Measurements from ENCODE around the gene PSME4. TPM values are rescaled to one million over a fixed set of nuclear protein-coding genes. Genes with fewer than 3 reads are reported as not detected.

Gene PSME4
- total RNA-seq, 2 donors from 2014 or later = 37.0 to 65.7 TPM

DNA sequence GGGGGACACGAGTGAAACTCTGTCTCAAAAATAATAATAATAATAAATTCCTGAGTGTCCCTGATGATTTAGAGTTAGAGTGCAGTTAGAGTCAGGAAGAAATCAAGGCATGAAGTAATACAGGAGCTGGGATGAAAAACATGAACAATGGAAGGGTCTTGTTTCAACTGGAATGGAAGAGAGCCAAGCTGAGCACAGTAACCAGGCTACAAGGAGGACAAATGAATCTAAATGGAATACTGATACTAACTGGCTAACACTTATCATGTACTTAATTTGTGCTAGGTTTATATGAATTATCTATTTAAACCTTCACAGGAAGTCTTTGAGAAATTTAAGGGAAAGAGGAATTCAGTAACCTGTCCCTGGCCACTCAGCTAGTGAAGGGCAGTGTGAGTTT lies 38.8 kb upstream of the PSME4 start:
- WGBS = 50% methylated on average over 1 of the region's 1 CpG
- Histone ChIP-seq H3K27ac (no peak overlapping the region), H3K36me3 (no peaks in the 10 kb centered on the region), H3K9me3 (no peaks in the 10 kb centered on the region), H3K4me1 (replicated peaks) (no peaks in the 10 kb centered on the region), H3K27me3 (replicated peaks; ENCODE audit: insufficient read depth) (no peaks in the 10 kb centered on the region), H3K4me3 (no peak overlapping the region)
- intact Hi-C loops (cut with DNase I) = no loop called here
- DNase-seq (ENCODE audit: low spot score) = no peak
- TF ChIP-seq, protein P1, sequence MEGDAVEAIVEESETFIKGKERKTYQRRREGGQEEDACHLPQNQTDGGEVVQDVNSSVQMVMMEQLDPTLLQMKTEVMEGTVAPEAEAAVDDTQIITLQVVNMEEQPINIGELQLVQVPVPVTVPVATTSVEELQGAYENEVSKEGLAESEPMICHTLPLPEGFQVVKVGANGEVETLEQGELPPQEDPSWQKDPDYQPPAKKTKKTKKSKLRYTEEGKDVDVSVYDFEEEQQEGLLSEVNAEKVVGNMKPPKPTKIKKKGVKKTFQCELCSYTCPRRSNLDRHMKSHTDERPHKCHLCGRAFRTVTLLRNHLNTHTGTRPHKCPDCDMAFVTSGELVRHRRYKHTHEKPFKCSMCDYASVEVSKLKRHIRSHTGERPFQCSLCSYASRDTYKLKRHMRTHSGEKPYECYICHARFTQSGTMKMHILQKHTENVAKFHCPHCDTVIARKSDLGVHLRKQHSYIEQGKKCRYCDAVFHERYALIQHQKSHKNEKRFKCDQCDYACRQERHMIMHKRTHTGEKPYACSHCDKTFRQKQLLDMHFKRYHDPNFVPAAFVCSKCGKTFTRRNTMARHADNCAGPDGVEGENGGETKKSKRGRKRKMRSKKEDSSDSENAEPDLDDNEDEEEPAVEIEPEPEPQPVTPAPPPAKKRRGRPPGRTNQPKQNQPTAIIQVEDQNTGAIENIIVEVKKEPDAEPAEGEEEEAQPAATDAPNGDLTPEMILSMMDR (IDR thresholded peaks at IDR 0.05) = no peak
- no peak for TF ChIP-seq POLR2A (IDR thresholded peaks at IDR 0.05)
- no peak for TF ChIP-seq POLR2AphosphoS5 (IDR thresholded peaks at IDR 0.05)

DNA sequence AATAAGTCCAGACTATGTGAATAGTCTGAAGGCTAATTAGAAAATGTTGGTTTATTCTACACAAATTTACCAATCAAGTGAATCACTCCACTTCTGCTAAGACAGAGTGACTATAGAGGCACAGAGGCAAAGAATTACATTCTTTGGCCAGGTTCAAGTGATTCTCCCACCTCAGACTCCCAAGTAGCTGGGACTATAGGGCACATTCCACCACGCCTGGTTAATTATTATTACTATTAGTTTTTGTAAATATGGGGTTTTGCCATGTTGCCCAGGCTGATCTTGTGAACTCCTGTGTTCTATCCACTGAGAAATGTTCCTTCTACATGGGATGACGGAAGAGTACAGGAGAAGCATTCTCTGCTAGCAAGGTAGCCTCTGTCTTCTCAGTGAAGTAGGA lies 37.6 kb upstream of the PSME4 start:
- 93% methylated on average over 2 of the region's 2 CpGs for WGBS
- Histone ChIP-seq H3K27me3 (replicated peaks; ENCODE audit: insufficient read depth) (no peaks in the 10 kb centered on the region), H3K27ac (no peak overlapping the region), H3K9me3 (no peaks in the 10 kb centered on the region), H3K4me1 (replicated peaks) (no peaks in the 10 kb centered on the region), H3K4me3 (no peak overlapping the region), H3K36me3 (no peaks in the 10 kb centered on the region)
- intact Hi-C loops (cut with DNase I) = no loop called here
- no peak for DNase-seq (ENCODE audit: low spot score)
- TF ChIP-seq POLR2AphosphoS5 (IDR thresholded peaks at IDR 0.05) (no peak), POLR2A (IDR thresholded peaks at IDR 0.05) (no peak)
- TF ChIP-seq, protein P1 (IDR thresholded peaks at IDR 0.05) = no peak

DNA sequence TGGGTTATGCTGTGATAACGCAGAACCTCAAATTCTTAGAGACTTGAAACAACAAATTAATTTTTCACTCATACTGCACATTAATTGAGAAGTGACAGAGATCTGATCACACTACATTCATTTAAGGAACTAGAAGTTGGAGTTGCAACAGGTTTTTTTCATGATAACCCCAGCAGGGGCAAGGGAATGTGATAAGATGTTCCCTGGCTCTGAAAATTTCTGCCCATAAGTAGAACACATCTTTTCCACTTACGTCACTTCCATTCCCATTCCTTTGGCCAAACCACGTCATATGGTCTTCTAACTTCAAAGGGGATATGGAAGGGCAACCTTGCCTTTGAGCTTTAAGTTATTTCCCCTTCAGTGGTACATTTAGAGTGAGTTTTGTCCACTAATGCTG lies 29.7 kb upstream of the PSME4 start:
- intact Hi-C loops (cut with DNase I) = no loop called here
- DNase-seq (ENCODE audit: low spot score) = no peak
- 91% methylated on average over 3 of the region's 3 CpGs for WGBS

DNA sequence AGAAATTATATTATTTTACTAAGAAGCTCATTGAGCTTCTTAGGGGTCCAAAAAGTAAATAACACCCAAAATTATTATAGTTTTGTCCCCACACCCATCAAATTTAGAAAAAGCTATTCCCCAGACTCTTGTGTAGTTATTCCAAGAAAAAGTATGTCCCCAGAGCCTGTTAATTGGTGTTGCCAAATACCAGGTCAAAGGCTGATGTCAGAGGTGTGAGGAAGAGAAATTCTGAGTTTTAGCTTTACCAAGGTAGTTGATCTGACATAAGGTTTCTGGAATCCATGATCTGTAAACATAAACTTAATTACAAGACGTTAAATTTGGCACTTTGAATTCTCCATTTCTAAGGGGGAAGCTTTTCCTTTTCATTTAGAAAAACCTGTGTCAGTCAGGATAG lies 29.3 kb upstream of the PSME4 start:
- WGBS = 50% methylated on average over 1 of the region's 1 CpG
- DNase-seq (ENCODE audit: low spot score) = no peak
- Histone ChIP-seq H3K4me3 (no peak overlapping the region), H3K27ac (no peak overlapping the region), H3K4me1 (replicated peaks) (no peaks in the 10 kb centered on the region), H3K9me3 (no peaks in the 10 kb centered on the region), H3K27me3 (replicated peaks; ENCODE audit: insufficient read depth) (no peaks in the 10 kb centered on the region), H3K36me3 (no peaks in the 10 kb centered on the region)
- TF ChIP-seq POLR2AphosphoS5 (IDR thresholded peaks at IDR 0.05) = no peak
- TF ChIP-seq, protein P1 (IDR thresholded peaks at IDR 0.05) = no peak
- no peak for TF ChIP-seq POLR2A (IDR thresholded peaks at IDR 0.05)
- intact Hi-C loops (cut with DNase I) = no loop called here

More for the DNA sequence above, 29.7 kb upstream of the PSME4 start:
- Histone ChIP-seq H3K27me3 (replicated peaks; ENCODE audit: insufficient read depth) (no peaks in the 10 kb centered on the region), H3K27ac (no peak overlapping the region), H3K4me3 (no peak overlapping the region), H3K4me1 (replicated peaks) (no peaks in the 10 kb centered on the region), H3K36me3 (no peaks in the 10 kb centered on the region), H3K9me3 (no peaks in the 10 kb centered on the region)
- TF ChIP-seq POLR2AphosphoS5 (IDR thresholded peaks at IDR 0.05) = no peak
- TF ChIP-seq POLR2A (IDR thresholded peaks at IDR 0.05) = no peak
- TF ChIP-seq, protein P1 (IDR thresholded peaks at IDR 0.05) = no peak

DNA sequence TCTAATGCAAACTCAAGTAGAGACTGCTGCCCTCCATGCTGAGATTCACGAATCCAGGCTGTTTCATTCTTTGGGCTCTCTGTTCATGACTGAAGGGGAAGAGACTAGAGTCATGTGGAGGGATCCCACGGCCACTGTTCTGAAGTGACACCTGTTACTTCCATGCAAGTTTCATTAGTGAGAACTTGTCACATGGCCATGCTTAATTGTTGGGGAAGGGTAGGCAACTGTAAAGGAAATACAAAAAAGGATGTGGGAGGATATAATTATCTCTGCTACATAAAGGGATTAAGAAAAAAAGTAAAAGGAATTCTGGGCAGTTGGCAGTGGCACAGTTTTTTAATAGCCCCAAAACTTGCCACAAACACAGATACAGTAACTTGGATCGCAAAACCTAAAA lies 28.0 kb upstream of the PSME4 start:
- H3K27ac ChIP-seq = no peak overlapping the region
- H3K4me3 ChIP-seq = no peak overlapping the region
- no peaks in the 10 kb centered on the region for H3K36me3 ChIP-seq
- no peaks in the 10 kb centered on the region for H3K9me3 ChIP-seq
- no peak for DNase-seq (ENCODE audit: low spot score)
- no peaks in the 10 kb centered on the region for H3K4me1 ChIP-seq (replicated peaks)
- H3K27me3 ChIP-seq (replicated peaks; ENCODE audit: insufficient read depth) = no peaks in the 10 kb centered on the region
- WGBS = 58% methylated on average over 3 of the region's 3 CpGs
- TF ChIP-seq POLR2A (IDR thresholded peaks at IDR 0.05) (no peak), POLR2AphosphoS5 (IDR thresholded peaks at IDR 0.05) (no peak)
- TF ChIP-seq, protein P1 (IDR thresholded peaks at IDR 0.05) = no peak
- intact Hi-C loops (cut with DNase I) = no loop called here

Measured in prostate gland (tissue), 2 donors.